Posterior cingulate gyrus (tissue), 11 donors: ENCODE measurements around the gene CERKL.
"Not testable (repeated sequence)": the region's sequence is repeated elsewhere in the genome, so short reads cannot be mapped to it uniquely, and the experiment has no call there.

Source experiments
- DNase-seq, 10 donors: peaks; one replicate each; pipeline versions ENCODE4 v3.0.0 to v3.0.0-alpha.2; 2020 to 2021; ENCODE audit warnings: mixed read lengths in 3 of 10
- intact Hi-C: fragments of 100-400 bp; cut with DNase I; formaldehyde crosslinking; loops from one replicate; pipeline ENCODE4 v1.15.1; 2023

Gene CERKL, protein sequence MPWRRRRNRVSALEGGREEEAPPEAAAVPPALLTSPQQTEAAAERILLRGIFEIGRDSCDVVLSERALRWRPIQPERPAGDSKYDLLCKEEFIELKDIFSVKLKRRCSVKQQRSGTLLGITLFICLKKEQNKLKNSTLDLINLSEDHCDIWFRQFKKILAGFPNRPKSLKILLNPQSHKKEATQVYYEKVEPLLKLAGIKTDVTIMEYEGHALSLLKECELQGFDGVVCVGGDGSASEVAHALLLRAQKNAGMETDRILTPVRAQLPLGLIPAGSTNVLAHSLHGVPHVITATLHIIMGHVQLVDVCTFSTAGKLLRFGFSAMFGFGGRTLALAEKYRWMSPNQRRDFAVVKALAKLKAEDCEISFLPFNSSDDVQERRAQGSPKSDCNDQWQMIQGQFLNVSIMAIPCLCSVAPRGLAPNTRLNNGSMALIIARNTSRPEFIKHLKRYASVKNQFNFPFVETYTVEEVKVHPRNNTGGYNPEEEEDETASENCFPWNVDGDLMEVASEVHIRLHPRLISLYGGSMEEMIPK

GRCh38 chr2:181656450-181657291 is at the start of gene CERKL:
Gene CERKL, minus strand, starts transcription at chr2:181657105. Its CDS starts 99 bp downstream, at chr2:181657006.
- peak in 5 of 10 donors; percentile 13 to 88 (median 73) for DNase-seq
- intact Hi-C loops: no loop called here

DNA sequence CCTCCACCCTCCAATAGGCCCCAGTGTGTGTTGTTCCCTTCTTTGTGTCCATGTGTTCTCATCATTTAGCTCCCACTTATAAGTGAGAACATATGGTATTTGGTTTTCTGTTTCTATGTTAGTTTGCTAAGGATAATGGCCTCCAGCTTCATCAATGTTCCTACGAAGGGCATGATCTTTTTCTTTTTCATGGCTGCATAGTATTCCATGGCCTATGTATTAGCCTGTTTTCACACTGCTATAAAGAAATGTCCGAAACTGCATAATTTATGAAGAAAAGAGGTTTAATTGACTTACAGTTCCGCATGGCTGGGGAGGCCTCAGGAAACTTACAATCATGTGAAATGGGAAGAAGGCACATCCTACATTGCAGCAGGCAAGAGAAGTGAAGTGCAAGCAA is 45.6 kb upstream of the CERKL start:
- intact Hi-C loops, DNase-seq: not testable (repeated sequence)

DNA sequence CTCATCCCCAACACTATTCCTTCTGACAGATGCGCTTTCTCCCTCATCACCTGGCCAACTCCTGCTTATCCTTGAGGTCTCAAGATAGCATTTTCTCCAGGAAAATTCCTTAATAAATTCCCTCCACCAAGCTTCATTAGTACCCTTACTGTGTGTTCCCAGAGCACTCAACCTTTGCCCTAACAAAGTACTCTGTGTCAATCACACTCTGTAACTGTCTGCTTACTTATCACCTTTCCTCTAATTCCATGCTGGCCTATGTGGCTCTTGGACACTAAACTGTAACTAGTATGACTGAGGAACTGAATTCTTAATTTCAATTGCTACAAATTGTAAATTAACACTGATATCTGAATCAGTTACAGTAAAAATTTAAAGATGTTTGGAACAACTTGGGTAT is 41.3 kb upstream of the CERKL start:
- intact Hi-C loops: no loop called here

GRCh38 chr2:181697571-181697970 is 40.7 kb upstream of the CERKL start:
- intact Hi-C loops: no loop called here
- DNase-seq: no peak

More for the DNA sequence above, 41.3 kb upstream of the CERKL start:
- DNase-seq: no peak

GRCh38 chr2:181697126-181697525 is 40.2 kb upstream of the CERKL start:
- intact Hi-C loops: no loop called here
- peak in 1 of 10 donors; percentile 29 for DNase-seq

DNA sequence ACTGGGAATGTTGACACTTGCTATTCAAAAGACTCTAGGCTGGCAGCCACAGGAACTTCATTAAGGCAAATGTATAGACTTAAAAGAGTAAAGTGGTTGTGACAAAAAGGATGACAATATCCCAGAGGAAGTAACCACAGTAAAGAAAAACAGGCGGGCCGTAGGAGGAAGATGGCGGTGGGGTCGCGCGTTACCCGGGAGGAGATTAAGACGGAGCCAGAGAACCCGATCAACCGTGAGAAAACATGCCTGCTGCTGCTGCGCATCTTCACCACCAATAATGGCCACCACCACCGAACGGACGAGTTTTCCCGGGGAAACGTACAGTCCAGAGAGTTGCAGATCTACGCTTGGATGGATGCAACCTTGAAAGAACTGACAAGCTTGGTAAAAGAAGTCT is 37.4 kb upstream of the CERKL start:
- intact Hi-C loops: no loop called here
- peak in 1 of 10 donors; percentile 37 for DNase-seq

DNA sequence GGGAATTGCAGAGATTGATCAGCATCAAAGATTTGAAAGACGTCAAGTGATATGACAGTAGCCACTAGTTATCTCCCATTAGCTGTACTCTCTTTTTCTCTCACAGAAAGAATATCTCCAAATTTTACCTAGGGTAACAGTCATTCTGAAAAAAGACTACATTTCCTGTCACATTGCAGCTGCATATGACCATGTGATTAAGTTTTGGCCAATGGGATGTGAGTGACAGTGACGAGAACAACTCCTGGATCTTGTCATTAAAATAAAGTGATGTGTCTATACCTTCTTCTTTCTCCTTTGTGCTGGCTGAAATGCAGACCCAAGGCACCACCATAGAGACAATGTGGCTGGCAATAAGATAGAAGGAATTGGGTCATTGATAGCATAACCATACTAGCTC is 34.0 kb upstream of the CERKL start:
- no peak for DNase-seq
- intact Hi-C loops: no loop called here

DNA sequence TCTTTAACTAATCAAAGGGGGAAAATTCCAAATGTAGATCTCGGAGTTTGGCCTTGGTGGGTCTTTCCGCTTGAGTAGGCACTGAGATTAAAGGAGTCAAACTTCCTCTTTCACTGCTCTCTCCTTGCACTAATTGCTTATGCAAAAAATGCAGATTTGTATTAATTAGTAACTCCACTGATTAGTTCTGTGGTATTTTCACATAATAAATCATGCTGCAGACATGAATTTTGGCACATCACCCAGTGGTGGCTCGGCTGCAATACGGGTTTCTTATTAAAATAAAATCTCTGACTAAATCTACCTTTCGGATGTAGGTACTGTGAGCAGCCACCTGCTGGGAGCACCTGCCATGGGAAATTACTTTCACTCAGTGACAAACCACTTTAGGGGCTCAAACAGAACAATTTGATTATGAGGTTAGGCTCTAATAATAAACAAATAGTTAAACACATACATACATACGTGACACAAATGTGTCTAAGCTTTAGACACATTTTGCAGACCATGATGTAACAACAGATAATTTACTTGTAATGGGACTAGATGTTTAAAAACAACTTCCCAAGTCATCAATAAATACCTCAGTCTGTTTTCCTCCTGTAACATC is 29.8 kb upstream of the CERKL start:
- intact Hi-C loops: no loop called here
- DNase-seq: no peak

GRCh38 chr2:181685150-181685688 is 28.3 kb upstream of the CERKL start:
- intact Hi-C loops: no loop called here
- DNase-seq: peak in 1 of 10 donors; percentile 49

DNA sequence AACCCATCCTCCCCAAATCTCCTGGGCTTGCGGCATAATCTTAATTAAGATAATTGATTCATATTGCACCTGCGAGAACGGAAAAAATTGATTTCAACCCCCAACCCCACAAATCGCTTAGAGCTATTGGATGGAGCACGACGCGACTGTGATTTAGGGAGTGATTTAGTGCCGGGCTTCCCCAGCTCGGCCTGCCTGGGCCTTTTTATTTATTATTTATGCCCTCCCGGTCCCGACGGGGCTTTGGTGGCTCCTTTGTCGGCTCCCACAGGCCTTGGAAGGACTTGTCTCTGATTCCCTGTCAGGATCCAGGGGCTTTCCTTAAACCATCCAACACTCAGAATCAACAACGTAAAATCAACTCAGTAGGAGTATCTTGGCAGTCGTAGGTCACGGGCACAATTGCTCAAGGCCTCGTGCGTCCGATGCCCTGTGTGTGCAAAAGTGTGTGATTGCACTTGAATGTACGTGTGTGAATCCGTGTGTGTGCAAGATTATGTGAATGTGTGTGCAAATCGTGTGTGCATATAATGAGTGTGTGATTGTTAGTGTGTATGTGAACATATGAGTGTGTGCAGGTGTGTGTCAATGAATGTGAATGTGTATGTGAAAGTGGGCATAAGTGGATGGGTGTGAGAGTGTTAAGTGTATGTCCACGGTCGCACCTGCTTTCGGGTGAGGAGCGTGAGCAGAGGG is 27.7 kb upstream of the CERKL start:
- DNase-seq: peak in 1 of 10 donors; percentile 49
- intact Hi-C loops: no loop called here

DNA sequence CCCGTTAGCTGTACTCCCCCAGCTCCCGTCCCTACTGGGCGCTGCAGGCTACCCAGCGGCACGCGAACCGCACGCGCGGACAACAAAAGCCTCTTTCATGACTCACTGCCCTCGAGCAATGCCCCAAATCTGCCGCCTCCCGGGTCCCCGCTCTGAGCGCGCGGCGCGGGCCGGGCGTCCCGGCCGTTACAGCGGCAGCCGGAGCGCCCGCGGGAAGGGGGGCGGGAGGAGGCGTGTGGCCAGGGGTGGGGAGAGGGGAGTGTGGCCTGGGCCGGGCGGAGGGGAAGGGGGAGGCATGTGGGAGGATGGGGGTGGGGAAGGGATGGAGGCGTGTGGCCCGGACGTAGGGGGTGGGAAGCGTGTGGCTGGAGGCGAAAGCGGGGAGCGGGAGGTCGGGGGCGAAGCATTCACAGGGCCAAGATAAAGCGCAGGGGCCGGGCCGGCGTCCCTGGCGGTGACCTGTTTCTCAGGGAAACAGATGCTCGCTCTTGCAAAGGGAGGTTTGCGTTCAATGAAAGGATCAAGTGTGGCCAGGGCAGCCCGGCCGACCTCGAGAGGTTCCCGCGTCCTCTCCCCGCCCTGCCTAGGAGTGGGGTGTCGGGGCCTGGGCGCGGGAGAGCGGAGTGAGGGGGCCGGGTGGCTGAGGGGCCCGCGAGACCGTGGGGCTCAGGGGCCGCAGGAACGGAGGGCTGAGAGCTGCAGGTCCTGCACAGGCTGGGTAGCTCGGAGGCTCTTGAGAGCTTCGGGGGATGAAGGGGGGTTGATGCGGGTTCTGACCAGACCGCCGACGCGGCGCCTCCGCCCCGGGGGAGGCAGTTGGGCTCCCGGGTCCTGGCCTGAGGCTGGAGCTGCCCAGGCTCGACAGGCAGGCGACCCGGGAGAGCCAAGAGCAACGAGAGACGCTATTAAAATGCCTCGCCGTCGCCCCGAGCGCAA is 26.9 kb upstream of the CERKL start:
- peak in 3 of 10 donors; percentile 57 to 79 (median 59) for DNase-seq
- intact Hi-C loops: no loop called here

DNA sequence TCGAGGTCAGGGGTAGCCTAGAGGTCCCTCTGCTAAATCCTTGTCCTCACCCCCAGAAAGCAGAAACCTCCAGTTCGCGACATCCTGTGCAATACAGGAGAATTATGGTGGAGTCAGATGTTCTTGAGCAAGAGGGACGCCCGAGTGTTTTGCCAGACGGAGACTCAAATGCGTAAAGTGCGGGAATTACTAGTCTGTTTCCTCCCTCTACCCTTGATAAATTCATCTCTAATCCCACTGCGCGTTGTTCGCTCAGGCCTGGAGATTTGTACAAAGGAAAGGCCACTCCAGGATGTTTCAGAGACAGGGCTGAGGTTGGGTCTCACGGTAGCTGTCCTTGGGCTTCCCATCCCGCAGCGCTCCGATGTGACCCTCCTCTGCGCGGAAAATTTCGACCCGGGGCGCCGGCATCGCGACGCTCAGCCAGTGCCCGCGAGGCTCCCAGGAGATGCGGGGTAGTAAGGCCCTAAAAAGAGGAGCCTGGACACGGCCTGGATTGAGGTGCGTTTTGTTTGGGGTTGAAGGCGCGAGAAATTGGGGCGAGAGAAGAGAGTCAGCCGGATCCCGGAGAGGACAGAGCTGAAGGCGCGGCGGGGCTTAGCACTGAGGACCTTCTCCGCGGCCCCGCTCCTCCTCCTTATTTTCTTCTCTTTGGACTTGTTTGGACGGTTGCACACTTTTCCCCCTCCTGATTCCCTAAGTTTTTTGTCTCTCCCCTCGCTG is 26.1 kb upstream of the CERKL start:
- DNase-seq: no peak
- intact Hi-C loops: no loop called here

DNA sequence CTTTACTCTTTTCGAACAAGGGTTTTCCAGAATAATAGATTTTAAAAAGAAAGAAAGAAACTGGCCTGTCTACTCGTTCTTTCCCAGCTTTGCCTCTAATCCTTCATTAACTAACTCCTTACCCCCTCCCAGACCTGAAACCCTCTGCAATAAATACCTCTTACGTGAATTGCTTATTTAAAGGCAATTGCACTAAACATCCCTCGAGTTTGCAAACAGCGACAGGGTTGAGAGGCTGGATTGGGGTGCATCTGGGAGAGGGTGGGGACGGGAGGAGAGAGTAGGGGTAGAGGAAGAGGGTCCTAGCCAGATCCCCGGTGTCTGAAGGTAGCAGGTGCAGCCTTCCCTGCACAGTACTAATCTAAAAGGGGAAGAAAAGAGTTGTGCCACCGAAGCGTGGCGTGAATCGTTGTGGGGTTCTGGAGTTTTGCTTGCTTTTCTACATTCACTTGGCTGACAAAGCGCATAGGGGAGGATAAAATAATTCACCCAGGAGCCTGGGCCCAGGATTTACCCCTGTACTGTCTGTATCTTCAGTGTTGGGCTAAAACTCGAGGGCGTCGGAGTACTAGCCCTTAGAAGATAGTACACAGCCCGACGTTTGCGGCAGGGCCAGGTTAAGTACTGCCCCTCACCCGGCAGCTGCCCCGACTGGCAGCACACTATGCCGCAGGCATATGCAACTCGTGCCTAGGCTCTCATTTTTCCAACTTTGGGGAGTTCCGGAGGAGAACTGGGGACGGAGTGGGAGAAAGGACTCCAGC is 25.3 kb upstream of the CERKL start:
- no peak for DNase-seq
- intact Hi-C loops: no loop called here

- intact Hi-C loops: no loop called here
- peak in 1 of 10 donors; percentile 40 for DNase-seq
Measured at GRCh38 chr2:181680937-181681811, 24.3 kb upstream of the CERKL start.

GRCh38 chr2:181680055-181680936 is 23.4 kb upstream of the CERKL start, which contains the start of gene NEUROD1:
Gene NEUROD1, minus strand, starts transcription at chr2:181680517. Its CDS starts 1,657 bp downstream, at chr2:181678860.
- peak in 5 of 10 donors; percentile 35 to 89 (median 81) for DNase-seq
- intact Hi-C loops: no loop called here
